Small intestine (tissue), 7 donors: ENCODE measurements around the gene TBC1D13. TPM values are rescaled to one million over a fixed set of nuclear protein-coding genes. Genes with fewer than 3 reads are reported as not detected.
"Not testable (repeated sequence)": the region's sequence is repeated elsewhere in the genome, so short reads cannot be mapped to it uniquely, and the experiment has no call there.

ENCODE experiments used
- DNase-seq, 2 donors: peaks; one replicate each; pipeline versions ENCODE4 v3.0.0 to v3.0.0-alpha.2; 2013
- FAIRE-seq: peaks from 2 replicates; lab custom pipeline; 2012; peaks lifted over from hg19 to GRCh38; lab: Jason Lieb, UNC
- H3K27ac ChIP-seq, 3 donors: one replicate each; pipeline ENCODE4 v1.5.1; 2013; ENCODE audit warnings: low read length in 2 of 3, mild to moderate bottlenecking in 2 of 3, control low read depth in 1 of 3, inconsistent platforms in 1 of 3, low read depth in 1 of 3, moderate library complexity in 1 of 3
- H3K27me3 ChIP-seq, 3 donors: one replicate each; pipeline ENCODE4 v1.6.1; 2013; ENCODE audit warnings: low read length in 3 of 3, inconsistent platforms in 1 of 3; ENCODE audit not compliant: control insufficient read depth in 3 of 3, insufficient read depth in 3 of 3
- H3K36me3 ChIP-seq, 3 donors: one replicate each; pipeline ENCODE4 v1.6.1; 2013; ENCODE audit warnings: low read length in 3 of 3, inconsistent platforms in 1 of 3, low read depth in 1 of 3, mild to moderate bottlenecking in 1 of 3, moderate library complexity in 1 of 3; ENCODE audit not compliant: control insufficient read depth in 3 of 3, insufficient read depth in 2 of 3
- H3K4me1 ChIP-seq, 3 donors: one replicate each; pipeline ENCODE4 v1.6.1; 2013; ENCODE audit warnings: low read length in 2 of 3, inconsistent platforms in 1 of 3, low read depth in 1 of 3, mild to moderate bottlenecking in 1 of 3, moderate library complexity in 1 of 3; ENCODE audit not compliant: control insufficient read depth in 3 of 3, insufficient read depth in 2 of 3
- H3K4me3 ChIP-seq, 3 donors: one replicate each; pipeline ENCODE4 v1.5.1; 2013; ENCODE audit warnings: low read length in 3 of 3, control low read depth in 1 of 3, inconsistent platforms in 1 of 3, low read depth in 1 of 3, mild to moderate bottlenecking in 1 of 3, moderate library complexity in 1 of 3
- H3K9me3 ChIP-seq, 2 donors: one replicate each; pipeline ENCODE4 v1.6.1; 2013; ENCODE audit warnings: low read depth in 1 of 2, low read length in 1 of 2; ENCODE audit not compliant: control insufficient read depth in 2 of 2, insufficient read depth in 1 of 2
- WGBS, 3 donors: extraction: QIAGEN DNeasy Blood & Tissue Kit; methylation state at CpG; one replicate each; pipeline ENCODE4 v1.1.7; 2013; 5-methylcytosine and 5-hydroxymethylcytosine counted together
- polyA plus RNA-seq, 4 donors: library from polyadenylated mRNA; stranded (reverse) in 3 of 4; unstranded in 1 of 4; fragments of 200-250 nt in 3 of 4; fragments of 120-200 nt in 1 of 4; gene quantifications; one replicate each; pipeline versions ENCODE4 v1.2.1 to v1.2.3, GENCODE V29; 2013
- donor health status: healthy with polysubstance abuse.
- donor health status: control.
- donor health status: control.
- donor health status: Bipolar disorder and iron deficiency.
- donor health status: healthy.

Gene TBC1D13
- polyA plus RNA-seq, 4 donors: 16.2 to 38.4 (median 24.0) TPM

- DNase-seq: peak; percentile 31 to 32
- not testable (repeated sequence) for H3K27ac ChIP-seq, H3K36me3 ChIP-seq, FAIRE-seq, H3K27me3 ChIP-seq, H3K4me3 ChIP-seq
- WGBS, 3 donors: 76 to 81% (median 77%) methylated on average over 10 of the region's 10 CpGs
- Histone ChIP-seq H3K9me3 (peaks cover 0 to 29% of the 10 kb centered on the region in 2 donors), H3K4me1 (peaks cover 0 to 13% (median 0%) of the 10 kb centered on the region in 3 donors)
Observed at GRCh38 chr9:128851779-128852600, 64.9 kb downstream of the TBC1D13 start.

GRCh38 chr9:128852646-128853045 lies 65.6 kb downstream of the TBC1D13 start:
- H3K4me3 ChIP-seq: not testable (repeated sequence)

GRCh38 chr9:128854454-128854853 lies 67.4 kb downstream of the TBC1D13 start:
- WGBS, 3 donors: 96 to 98% (median 96%) methylated on average over 6 of the region's 6 CpGs
- not testable (repeated sequence) for FAIRE-seq

More at GRCh38 chr9:128852646-128853045, 65.6 kb downstream of the TBC1D13 start:
- not testable (repeated sequence) for H3K27me3 ChIP-seq, H3K36me3 ChIP-seq, H3K27ac ChIP-seq, DNase-seq
- FAIRE-seq: peak; percentile 5
- Histone ChIP-seq H3K4me1 (peaks cover 0 to 17% (median 0%) of the 10 kb centered on the region in 3 donors), H3K9me3 (peaks cover 0 to 28% of the 10 kb centered on the region in 2 donors)
- WGBS, 3 donors: 80 to 94% (median 91%) methylated on average over 2 of the region's 2 CpGs

GRCh38 chr9:128858476-128858875 lies 71.4 kb downstream of the TBC1D13 start:
- H3K27ac ChIP-seq, H3K9me3 ChIP-seq, DNase-seq, H3K36me3 ChIP-seq, FAIRE-seq, H3K4me3 ChIP-seq, H3K27me3 ChIP-seq: not testable (repeated sequence)
- WGBS, 3 donors: 94 to 97% (median 96%) methylated on average over 7 of the region's 7 CpGs
- peaks cover 0 to 26% (median 0%) of the 10 kb centered on the region in 3 donors for H3K4me1 ChIP-seq

More at GRCh38 chr9:128854454-128854853, 67.4 kb downstream of the TBC1D13 start:
- H3K9me3 ChIP-seq: peaks cover 0 to 17% of the 10 kb centered on the region in 2 donors
- H3K27me3 ChIP-seq, DNase-seq, H3K27ac ChIP-seq, H3K36me3 ChIP-seq, H3K4me3 ChIP-seq: not testable (repeated sequence)
- peaks cover 0 to 17% (median 0%) of the 10 kb centered on the region in 3 donors for H3K4me1 ChIP-seq

Other genes with a start within 250 kb of the TBC1D13 start
- gene SPTAN1, start 234.7 kb upstream of the TBC1D13 start, polyA plus RNA-seq: 100 to 1,000 TPM in 3 of 4 donors, 10 to 100 TPM in 1; 98.1 to 243 (median 152) TPM
- gene DYNC2I2, start 130.4 kb upstream of the TBC1D13 start, polyA plus RNA-seq: 100 to 1,000 TPM in 2 of 4 donors, 10 to 100 TPM in 2; 37.6 to 122 (median 92.3) TPM
- 100 to 1,000 TPM in 2 of 4 donors, 10 to 100 TPM in 2; 55.2 to 322 (median 135) TPM for gene SET, start 98.0 kb upstream of the TBC1D13 start, polyA plus RNA-seq
- gene PKN3, start 84.8 kb upstream of the TBC1D13 start, polyA plus RNA-seq: 10 to 100 TPM in 1 of 4 donors, 1 to 10 TPM in 3; 4.1 to 12.3 (median 4.5) TPM
- 10 to 100 TPM; 44.6 to 99.3 (median 68.6) TPM for gene ZDHHC12, start 63.1 kb upstream of the TBC1D13 start, polyA plus RNA-seq
- gene ZER1, start 15.3 kb upstream of the TBC1D13 start, polyA plus RNA-seq: 10 to 100 TPM; 24.6 to 77.2 (median 47.1) TPM
- gene ENDOG, start 31.2 kb downstream of the TBC1D13 start, polyA plus RNA-seq: 10 to 100 TPM; 12.8 to 79.6 (median 57.1) TPM
- 10 to 100 TPM; 21.0 to 36.7 (median 24.0) TPM for gene SPOUT1, start 42.5 kb downstream of the TBC1D13 start, polyA plus RNA-seq
- 1 to 10 TPM; 4.1 to 7.5 (median 5.2) TPM for gene KYAT1, start 94.7 kb downstream of the TBC1D13 start, polyA plus RNA-seq
- gene LRRC8A, start 94.9 kb downstream of the TBC1D13 start, polyA plus RNA-seq: 10 to 100 TPM in 2 of 4 donors, 1 to 10 TPM in 2; 4.1 to 28.4 (median 11.2) TPM
- gene PHYHD1, start 133.7 kb downstream of the TBC1D13 start, polyA plus RNA-seq: 10 to 100 TPM in 1 of 4 donors, 1 to 10 TPM in 3; 1.1 to 25.8 (median 4.9) TPM
- gene DOLK, start 160.3 kb downstream of the TBC1D13 start, polyA plus RNA-seq: 10 to 100 TPM in 2 of 4 donors, 1 to 10 TPM in 2; 2.9 to 15.2 (median 9.2) TPM
- gene NUP188, start 160.4 kb downstream of the TBC1D13 start, polyA plus RNA-seq: 10 to 100 TPM in 2 of 4 donors, 1 to 10 TPM in 2; 4.9 to 28.9 (median 9.9) TPM
- gene SH3GLB2, start 241.1 kb downstream of the TBC1D13 start, polyA plus RNA-seq: 100 to 1,000 TPM in 1 of 4 donors, 10 to 100 TPM in 3; 85.2 to 112 (median 92.3) TPM
- 100 to 1,000 TPM in 1 of 4 donors, 10 to 100 TPM in 3; 21.3 to 127 (median 61.0) TPM for gene MIGA2, start 249.4 kb downstream of the TBC1D13 start, polyA plus RNA-seq